ENCODE results near the gene PLAAT5.
"Not testable (repeated sequence)": the region's sequence is repeated elsewhere in the genome, so short reads cannot be mapped to it uniquely, and the experiment has no call there.

PLAAT5 gene

GRCh38 chr11:63529373-63529772 lies 38.4 kb upstream of the PLAAT5 start:
- not testable (repeated sequence) for H3K27me3 ChIP-seq (ENCODE audit: control insufficient read depth, insufficient read depth, low read length); H3K9me3 ChIP-seq (replicated peaks; ENCODE audit: low read length); H3K4me3 ChIP-seq (ENCODE audit: low read length)

DNA sequence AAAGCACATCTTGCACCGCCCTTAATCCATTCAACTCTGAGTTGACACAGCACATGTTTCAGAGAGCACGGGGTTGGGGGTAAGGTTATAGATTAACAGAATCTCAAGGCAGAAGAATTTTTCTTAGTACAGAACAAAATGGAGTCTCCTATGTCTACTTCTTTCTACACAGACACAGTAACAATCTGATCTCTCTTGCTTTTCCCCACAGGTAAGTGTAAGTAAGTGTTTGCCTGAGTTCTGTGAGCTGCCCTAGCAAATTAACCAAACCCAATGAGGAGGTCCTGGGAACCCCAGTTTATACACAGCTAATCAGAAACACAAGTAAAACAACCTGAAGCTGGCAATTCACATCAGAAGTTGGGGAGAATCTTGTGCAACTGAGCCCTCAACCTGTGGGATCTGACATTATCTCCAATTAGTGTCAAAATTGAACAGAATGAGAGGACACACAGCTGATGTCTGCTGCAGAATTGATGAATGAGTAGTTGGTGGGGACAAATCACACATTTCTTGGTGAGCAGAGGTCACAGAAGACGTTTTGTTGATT lies 37.8 kb upstream of the PLAAT5 start:
- not testable (repeated sequence) for H3K4me3 ChIP-seq (ENCODE audit: low read length); H3K4me2 ChIP-seq (ENCODE audit: low read length); H3K9me3 ChIP-seq (replicated peaks; ENCODE audit: low read length); H3K36me3 ChIP-seq (ENCODE audit: insufficient read depth, low read length); H3K9ac ChIP-seq (ENCODE audit: low read depth, low read length); H3K27me3 ChIP-seq (ENCODE audit: control insufficient read depth, insufficient read depth, low read length)
- H3K4me1 ChIP-seq (ENCODE audit: control insufficient read depth, insufficient read depth, low read length) = peaks cover 13% of the 10 kb centered on the region

More at GRCh38 chr11:63529373-63529772, 38.4 kb upstream of the PLAAT5 start:
- H3K9ac ChIP-seq (ENCODE audit: low read depth, low read length); H3K4me2 ChIP-seq (ENCODE audit: low read length); H3K36me3 ChIP-seq (ENCODE audit: insufficient read depth, low read length): not testable (repeated sequence)
- peaks cover 13% of the 10 kb centered on the region for H3K4me1 ChIP-seq (ENCODE audit: control insufficient read depth, insufficient read depth, low read length)

GRCh38 chr11:63528156-63528555 lies 37.2 kb upstream of the PLAAT5 start:
- not testable (repeated sequence) for H3K4me2 ChIP-seq (ENCODE audit: low read length); H3K36me3 ChIP-seq (ENCODE audit: insufficient read depth, low read length); H3K9ac ChIP-seq (ENCODE audit: low read depth, low read length); H3K9me3 ChIP-seq (replicated peaks; ENCODE audit: low read length); H3K4me3 ChIP-seq (ENCODE audit: low read length); H3K27me3 ChIP-seq (ENCODE audit: control insufficient read depth, insufficient read depth, low read length)
- peaks cover 13% of the 10 kb centered on the region for H3K4me1 ChIP-seq (ENCODE audit: control insufficient read depth, insufficient read depth, low read length)

DNA sequence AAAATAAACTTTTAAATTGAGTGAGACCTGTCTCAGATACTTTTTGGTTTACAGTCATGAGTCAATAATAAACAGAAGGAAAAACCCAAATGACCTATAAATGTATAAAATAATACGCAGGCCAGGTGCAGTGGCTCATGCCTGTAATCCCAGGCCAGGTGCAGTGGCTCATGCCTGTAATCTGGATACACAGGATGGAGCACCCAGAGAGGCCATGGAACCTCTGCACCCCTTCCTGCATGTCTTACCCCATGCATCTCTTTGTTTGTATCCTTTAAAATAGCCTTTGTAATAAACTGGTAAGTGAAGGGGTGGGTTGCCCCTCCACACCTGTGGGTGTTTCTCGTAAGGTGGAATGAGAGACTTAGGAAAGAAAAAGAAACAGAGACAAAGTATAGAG lies 36.7 kb upstream of the PLAAT5 start:
- no peak overlapping the region for H3K4me3 ChIP-seq (ENCODE audit: low read length)

DNA sequence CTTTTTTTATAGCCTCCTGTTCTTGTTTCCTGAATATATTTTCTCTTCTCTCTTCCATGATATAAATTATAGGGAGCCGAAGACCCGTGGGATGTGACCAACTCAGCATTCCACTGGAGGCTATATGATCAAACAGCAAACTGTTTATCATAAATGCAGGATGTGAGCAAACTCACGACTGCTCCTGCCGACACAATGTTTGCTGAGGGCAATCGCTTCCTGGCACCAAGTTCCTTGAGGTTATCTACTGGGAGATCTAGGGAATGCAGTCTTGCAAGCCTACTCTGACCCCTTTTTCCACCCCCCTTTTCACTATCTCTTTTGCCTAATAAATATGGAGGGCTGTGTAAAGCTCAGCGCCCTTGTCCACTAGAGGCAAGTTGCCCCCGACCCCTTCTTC lies 32.2 kb upstream of the PLAAT5 start:
- Histone ChIP-seq H3K4me2 (ENCODE audit: low read length) (no peak overlapping the region), H3K4me3 (ENCODE audit: low read length) (no peak overlapping the region), H3K9me3 (replicated peaks; ENCODE audit: low read length) (no peaks in the 10 kb centered on the region), H3K27me3 (ENCODE audit: control insufficient read depth, insufficient read depth, low read length) (peaks cover 4% of the 10 kb centered on the region), H3K4me1 (ENCODE audit: control insufficient read depth, insufficient read depth, low read length) (no peaks in the 10 kb centered on the region), H3K36me3 (ENCODE audit: insufficient read depth, low read length) (no peaks in the 10 kb centered on the region), H3K9ac (ENCODE audit: low read depth, low read length) (no peak overlapping the region)

More for the DNA sequence above, 36.7 kb upstream of the PLAAT5 start:
- no peaks in the 10 kb centered on the region for H3K36me3 ChIP-seq (ENCODE audit: insufficient read depth, low read length)
- peaks cover 13% of the 10 kb centered on the region for H3K4me1 ChIP-seq (ENCODE audit: control insufficient read depth, insufficient read depth, low read length)
- peaks cover 2% of the 10 kb centered on the region for H3K27me3 ChIP-seq (ENCODE audit: control insufficient read depth, insufficient read depth, low read length)
- no peaks in the 10 kb centered on the region for H3K9me3 ChIP-seq (replicated peaks; ENCODE audit: low read length)
- H3K4me2 ChIP-seq (ENCODE audit: low read length) = no peak overlapping the region
- no peak overlapping the region for H3K9ac ChIP-seq (ENCODE audit: low read depth, low read length)

GRCh38 chr11:63521896-63522295 lies 30.9 kb upstream of the PLAAT5 start:
- H3K4me3 ChIP-seq (ENCODE audit: low read length) = no peak overlapping the region
- no peaks in the 10 kb centered on the region for H3K9me3 ChIP-seq (replicated peaks; ENCODE audit: low read length)
- H3K27me3 ChIP-seq (ENCODE audit: control insufficient read depth, insufficient read depth, low read length) = peaks cover 4% of the 10 kb centered on the region
- no peaks in the 10 kb centered on the region for H3K4me1 ChIP-seq (ENCODE audit: control insufficient read depth, insufficient read depth, low read length)
- H3K36me3 ChIP-seq (ENCODE audit: insufficient read depth, low read length) = no peaks in the 10 kb centered on the region
- no peak overlapping the region for H3K4me2 ChIP-seq (ENCODE audit: low read length)
- H3K9ac ChIP-seq (ENCODE audit: low read depth, low read length) = no peak overlapping the region

GRCh38 chr11:63520606-63521170 lies 29.7 kb upstream of the PLAAT5 start:
- Histone ChIP-seq H3K4me3 (ENCODE audit: low read length) (no peak overlapping the region), H3K4me2 (ENCODE audit: low read length) (no peak overlapping the region), H3K9me3 (replicated peaks; ENCODE audit: low read length) (no peaks in the 10 kb centered on the region), H3K4me1 (ENCODE audit: control insufficient read depth, insufficient read depth, low read length) (no peaks in the 10 kb centered on the region), H3K36me3 (ENCODE audit: insufficient read depth, low read length) (no peaks in the 10 kb centered on the region), H3K9ac (ENCODE audit: low read depth, low read length) (no peak overlapping the region), H3K27me3 (ENCODE audit: control insufficient read depth, insufficient read depth, low read length) (peaks cover 4% of the 10 kb centered on the region)

DNA sequence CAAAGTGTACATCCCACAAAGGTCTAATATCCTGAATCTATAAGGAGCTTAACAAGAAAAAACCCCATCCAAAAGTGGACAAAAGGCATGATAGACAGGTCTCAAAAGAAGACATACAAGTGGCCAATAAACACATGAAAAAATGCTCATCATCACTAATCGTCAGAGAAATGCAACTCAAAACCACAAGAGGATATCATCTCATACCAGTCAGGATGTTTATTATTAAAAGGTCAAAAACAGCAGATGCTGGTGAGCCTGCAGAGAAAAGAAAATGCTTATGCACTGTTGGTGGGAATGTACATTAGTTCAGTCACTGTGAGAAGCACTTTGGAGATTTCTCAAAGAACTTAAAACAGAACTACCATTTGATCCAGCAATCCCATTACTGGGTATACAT lies 27.6 kb upstream of the PLAAT5 start:
- H3K4me3 ChIP-seq (ENCODE audit: low read length) = no peak overlapping the region
- no peak overlapping the region for H3K4me2 ChIP-seq (ENCODE audit: low read length)
- no peaks in the 10 kb centered on the region for H3K9me3 ChIP-seq (replicated peaks; ENCODE audit: low read length)
- no peaks in the 10 kb centered on the region for H3K4me1 ChIP-seq (ENCODE audit: control insufficient read depth, insufficient read depth, low read length)
- H3K36me3 ChIP-seq (ENCODE audit: insufficient read depth, low read length) = no peaks in the 10 kb centered on the region
- H3K27me3 ChIP-seq (ENCODE audit: control insufficient read depth, insufficient read depth, low read length) = peaks cover 4% of the 10 kb centered on the region
- no peak overlapping the region for H3K9ac ChIP-seq (ENCODE audit: low read depth, low read length)

- Histone ChIP-seq H3K4me1 (ENCODE audit: control insufficient read depth, insufficient read depth, low read length) (no peaks in the 10 kb centered on the region), H3K9ac (ENCODE audit: low read depth, low read length) (no peak overlapping the region), H3K36me3 (ENCODE audit: insufficient read depth, low read length) (no peaks in the 10 kb centered on the region), H3K4me2 (ENCODE audit: low read length) (no peak overlapping the region), H3K9me3 (replicated peaks; ENCODE audit: low read length) (no peaks in the 10 kb centered on the region), H3K4me3 (ENCODE audit: low read length) (no peak overlapping the region), H3K27me3 (ENCODE audit: control insufficient read depth, insufficient read depth, low read length) (peaks cover 4% of the 10 kb centered on the region)
Observed at GRCh38 chr11:63517156-63517555, 26.2 kb upstream of the PLAAT5 start.

DNA sequence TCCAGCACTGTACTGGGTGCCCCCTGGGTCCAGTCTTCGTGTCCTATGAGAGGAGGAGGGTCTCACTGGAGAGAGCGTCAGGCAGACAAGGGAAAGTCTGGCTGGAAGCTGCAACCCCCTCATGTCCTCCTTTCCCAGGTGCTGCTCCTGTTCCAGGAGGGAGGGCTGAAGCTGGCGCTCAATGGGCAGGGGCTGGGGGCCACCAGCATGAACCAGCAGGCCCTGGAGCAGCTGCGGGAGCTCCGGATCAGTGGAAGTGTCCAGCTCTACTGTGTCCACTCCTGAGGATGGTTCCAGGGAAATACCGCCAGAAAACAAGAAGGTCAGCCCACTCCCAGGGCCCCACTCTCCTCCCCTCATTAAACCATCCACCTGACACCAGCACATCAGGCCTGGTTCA lies 25.1 kb upstream of the PLAAT5 start:
- Histone ChIP-seq H3K36me3 (ENCODE audit: insufficient read depth, low read length) (no peaks in the 10 kb centered on the region), H3K4me1 (ENCODE audit: control insufficient read depth, insufficient read depth, low read length) (peaks cover 2% of the 10 kb centered on the region), H3K27me3 (ENCODE audit: control insufficient read depth, insufficient read depth, low read length) (peaks cover 4% of the 10 kb centered on the region), H3K4me3 (ENCODE audit: low read length) (no peak overlapping the region), H3K9ac (ENCODE audit: low read depth, low read length) (no peak overlapping the region), H3K9me3 (replicated peaks; ENCODE audit: low read length) (no peaks in the 10 kb centered on the region), H3K4me2 (ENCODE audit: low read length) (no peak overlapping the region)

DNA sequence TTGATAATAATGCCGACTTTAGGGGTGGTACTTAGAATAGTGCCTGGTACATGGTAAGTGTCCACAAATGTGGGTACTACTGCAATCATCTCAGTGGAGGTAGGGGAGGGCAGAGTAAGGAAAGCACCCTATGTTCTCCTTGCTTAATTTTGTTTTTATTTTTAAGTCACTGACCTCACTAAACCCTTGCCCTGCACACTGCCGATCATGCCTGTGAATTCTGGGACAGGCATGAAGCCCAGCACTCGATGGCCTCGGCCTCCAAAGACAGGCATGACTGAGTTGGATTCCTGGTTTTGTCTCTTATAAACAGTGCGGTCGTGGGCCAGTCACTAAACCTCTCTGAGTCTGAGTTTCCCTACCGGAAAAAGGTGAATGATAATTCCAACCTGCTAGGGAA lies 21.8 kb upstream of the PLAAT5 start:
- peaks cover 13% of the 10 kb centered on the region for H3K4me1 ChIP-seq (ENCODE audit: control insufficient read depth, insufficient read depth, low read length)
- H3K4me3 ChIP-seq (ENCODE audit: low read length) = no peak overlapping the region
- H3K4me2 ChIP-seq (ENCODE audit: low read length) = no peak overlapping the region
- H3K27me3 ChIP-seq (ENCODE audit: control insufficient read depth, insufficient read depth, low read length) = peaks cover 4% of the 10 kb centered on the region
- no peak overlapping the region for H3K9ac ChIP-seq (ENCODE audit: low read depth, low read length)
- H3K9me3 ChIP-seq (replicated peaks; ENCODE audit: low read length) = no peaks in the 10 kb centered on the region
- no peaks in the 10 kb centered on the region for H3K36me3 ChIP-seq (ENCODE audit: insufficient read depth, low read length)

GRCh38 chr11:63511048-63511748 lies 20.2 kb upstream of the PLAAT5 start:
- no peaks in the 10 kb centered on the region for H3K36me3 ChIP-seq (ENCODE audit: insufficient read depth, low read length)
- H3K4me3 ChIP-seq (ENCODE audit: low read length) = no peak overlapping the region
- H3K9ac ChIP-seq (ENCODE audit: low read depth, low read length) = no peak overlapping the region

More at GRCh38 chr11:63511048-63511748, 20.2 kb upstream of the PLAAT5 start:
- H3K27me3 ChIP-seq (ENCODE audit: control insufficient read depth, insufficient read depth, low read length) = peaks cover 9% of the 10 kb centered on the region
- peaks cover 13% of the 10 kb centered on the region for H3K4me1 ChIP-seq (ENCODE audit: control insufficient read depth, insufficient read depth, low read length)
- no peaks in the 10 kb centered on the region for H3K9me3 ChIP-seq (replicated peaks; ENCODE audit: low read length)
- no peak overlapping the region for H3K4me2 ChIP-seq (ENCODE audit: low read length)

Data from skeletal muscle satellite cell (primary cell).